ENCODE measurements around the gene PCDHGB1.
"Not testable (repeated sequence)": the region's sequence is repeated elsewhere in the genome, so short reads cannot be mapped to it uniquely, and the experiment has no call there.

Gene PCDHGB1

DNA sequence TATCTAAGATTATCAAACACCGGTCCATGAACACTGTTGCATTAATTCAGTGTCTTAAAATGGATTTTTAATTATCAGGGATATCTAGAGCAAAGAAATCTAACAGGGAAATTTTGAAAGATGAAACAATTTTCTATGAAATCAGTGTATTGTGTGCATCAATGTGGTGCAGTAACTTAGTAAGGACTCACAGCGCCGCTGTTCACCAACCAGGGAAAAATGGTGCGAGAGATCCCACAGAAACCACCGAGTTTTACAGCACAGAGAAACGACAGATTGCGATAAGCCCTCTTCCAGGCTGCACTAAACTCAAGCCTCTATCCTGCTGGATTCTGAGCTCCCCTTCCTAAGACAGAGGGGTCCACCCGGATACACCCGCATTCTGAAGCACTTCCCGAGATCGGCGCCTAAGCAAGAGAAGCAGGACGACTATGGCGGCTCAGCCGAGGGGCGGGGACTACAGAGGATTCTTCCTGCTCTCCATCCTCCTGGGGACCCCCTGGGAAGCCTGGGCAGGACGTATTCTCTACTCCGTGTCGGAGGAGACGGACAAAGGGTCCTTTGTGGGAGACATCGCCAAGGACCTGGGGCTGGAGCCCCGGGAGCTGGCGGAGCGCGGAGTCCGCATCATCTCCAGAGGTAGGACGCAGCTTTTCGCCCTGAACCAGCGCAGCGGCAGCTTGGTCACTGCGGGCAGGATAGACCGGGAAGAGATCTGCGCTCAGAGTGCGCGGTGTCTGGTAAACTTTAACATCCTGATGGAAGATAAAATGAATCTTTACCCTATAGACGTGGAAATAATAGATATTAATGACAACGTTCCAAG lies 32.8 kb downstream of the PCDHGB1 start, which contains the start of gene PCDHGA7:
PCDHGA7 (plus strand) TSS at position 274 of the 826 bp plus-strand sequence; CDS start at position 432, 158 bp downstream.
- no peak for DNase-seq

- no peak for DNase-seq
Observed at GRCh38 chr5:141383345-141383744, 33.4 kb downstream of the PCDHGB1 start.

DNA sequence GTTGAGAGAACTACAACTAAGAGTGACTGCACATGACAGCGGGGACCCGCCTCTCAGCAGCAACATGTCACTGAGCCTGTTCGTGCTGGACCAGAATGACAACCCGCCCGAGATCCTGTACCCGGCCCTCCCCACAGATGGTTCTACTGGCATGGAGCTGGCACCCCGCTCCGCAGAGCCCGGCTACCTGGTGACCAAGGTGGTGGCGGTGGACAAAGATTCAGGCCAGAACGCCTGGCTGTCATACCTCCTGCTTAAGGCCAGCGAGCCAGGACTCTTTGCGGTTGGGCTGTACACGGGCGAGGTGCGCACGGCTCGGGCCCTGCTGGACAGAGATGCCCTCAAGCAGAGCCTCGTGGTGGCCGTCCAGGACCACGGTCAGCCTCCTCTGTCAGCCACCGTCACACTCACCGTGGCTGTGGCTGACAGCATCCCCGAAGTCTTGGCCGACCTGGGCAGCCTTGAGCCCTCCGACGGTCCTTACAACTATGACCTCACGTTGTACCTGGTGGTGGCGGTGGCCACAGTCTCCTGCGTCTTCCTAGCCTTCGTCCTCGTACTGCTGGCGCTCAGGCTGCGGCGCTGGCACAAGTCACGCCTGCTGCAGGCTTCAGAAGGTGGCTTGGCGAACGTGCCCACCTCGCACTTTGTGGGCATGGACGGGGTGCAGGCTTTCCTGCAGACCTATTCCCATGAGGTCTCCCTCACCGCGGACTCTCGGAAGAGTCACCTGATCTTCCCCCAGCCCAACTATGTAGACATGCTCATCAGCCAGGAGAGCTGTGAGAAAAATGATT lies 34.8 kb downstream of the PCDHGB1 start:
- DNase-seq = no peak

GRCh38 chr5:141387557-141388311 lies 37.8 kb downstream of the PCDHGB1 start, which contains the start of gene PCDHGB4:
PCDHGB4 (plus strand) TSS chr5:141387698; CDS start chr5:141387885, 187 bp downstream.
- DNase-seq = not testable (repeated sequence)

GRCh38 chr5:141388661-141389060 lies 38.8 kb downstream of the PCDHGB1 start:
- no peak for DNase-seq

GRCh38 chr5:141389153-141390042 lies 39.5 kb downstream of the PCDHGB1 start:
- no peak for DNase-seq

GRCh38 chr5:141392429-141393198 lies 42.7 kb downstream of the PCDHGB1 start, which contains the start of gene PCDHGA8:
PCDHGA8 (plus strand) TSS chr5:141392633; CDS start chr5:141392814, 181 bp downstream.
- no peak for DNase-seq

DNA sequence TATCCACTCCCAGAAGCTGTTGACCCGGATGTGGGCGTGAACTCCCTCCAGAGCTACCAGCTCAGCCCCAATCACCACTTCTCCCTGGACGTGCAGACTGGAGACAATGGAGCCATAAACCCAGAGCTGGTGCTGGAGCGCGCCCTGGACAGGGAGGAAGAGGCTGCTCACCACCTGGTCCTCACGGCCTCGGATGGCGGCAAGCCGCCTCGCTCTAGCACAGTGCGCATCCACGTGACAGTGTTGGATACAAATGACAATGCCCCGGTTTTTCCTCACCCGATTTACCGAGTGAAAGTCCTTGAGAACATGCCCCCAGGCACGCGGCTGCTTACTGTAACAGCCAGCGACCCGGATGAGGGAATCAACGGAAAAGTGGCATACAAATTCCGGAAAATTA lies 43.4 kb downstream of the PCDHGB1 start:
- DNase-seq = no peak

GRCh38 chr5:141394401-141395187 lies 44.7 kb downstream of the PCDHGB1 start:
- not testable (repeated sequence) for DNase-seq

GRCh38 chr5:141397756-141398551 lies 48.1 kb downstream of the PCDHGB1 start, which contains the start of gene PCDHGB5:
PCDHGB5 (plus strand) TSS chr5:141397947; CDS start chr5:141398128, 181 bp downstream.
- DNase-seq = peak in 1 of 58 donors; percentile 10

DNA sequence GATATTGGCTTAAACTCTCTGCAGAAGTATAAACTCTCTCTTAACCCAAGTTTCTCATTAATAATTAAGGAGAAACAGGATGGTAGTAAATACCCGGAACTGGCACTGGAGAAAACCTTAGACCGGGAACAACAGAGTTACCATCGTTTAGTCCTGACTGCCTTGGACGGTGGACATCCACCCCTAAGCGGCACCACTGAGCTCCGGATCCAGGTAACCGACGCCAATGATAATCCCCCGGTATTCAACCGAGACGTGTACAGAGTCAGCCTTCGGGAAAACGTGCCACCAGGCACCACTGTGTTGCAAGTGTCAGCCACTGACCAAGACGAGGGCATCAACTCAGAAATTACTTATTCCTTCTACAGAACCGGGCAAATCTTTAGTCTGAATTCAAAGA lies 48.7 kb downstream of the PCDHGB1 start:
- no peak for DNase-seq

- DNase-seq = no peak
Observed at GRCh38 chr5:141399555-141400258, 49.8 kb downstream of the PCDHGB1 start.
